Skeletal muscle tissue (tissue), 4 donors: ENCODE data around the gene FOXO1. TPM values are rescaled to one million over a fixed set of nuclear protein-coding genes. Genes with fewer than 3 reads are reported as not detected.
A peak's percentile ranks its signal among the peaks of the same experiment; 100 is the strongest.

Source experiments
- H3K27ac ChIP-seq: one replicate; pipeline ENCODE4 v1.7.0; 2013; ENCODE audit warnings: mild to moderate bottlenecking, low read depth, low read length, inconsistent platforms
- H3K27me3 ChIP-seq, 3 donors: one replicate each; pipeline ENCODE4 v1.7.0; 2013; ENCODE audit warnings: low read length in 3 of 3; ENCODE audit not compliant: control insufficient read depth in 3 of 3, insufficient read depth in 3 of 3
- H3K36me3 ChIP-seq, 3 donors: one replicate each; pipeline ENCODE4 v1.7.0; 2013; ENCODE audit warnings: low read length in 3 of 3; ENCODE audit not compliant: control insufficient read depth in 3 of 3, insufficient read depth in 3 of 3
- H3K4me1 ChIP-seq, 3 donors: one replicate each; pipeline ENCODE4 v1.7.0; 2013; ENCODE audit warnings: low read length in 3 of 3, mild to moderate bottlenecking in 3 of 3; ENCODE audit not compliant: control insufficient read depth in 3 of 3, insufficient read depth in 3 of 3
- H3K4me3 ChIP-seq, 3 donors: one replicate each; pipeline ENCODE4 v1.7.0; 2013; ENCODE audit warnings: low read length in 3 of 3
- H3K9ac ChIP-seq, 3 donors: one replicate each; pipeline ENCODE4 v1.7.0; 2013; ENCODE audit warnings: low read length in 3 of 3, mild to moderate bottlenecking in 3 of 3, moderate library complexity in 2 of 3, low read depth in 1 of 3
- H3K9me3 ChIP-seq, 3 donors: one replicate each; pipeline ENCODE4 v1.7.0; 2013; ENCODE audit warnings: low read length in 3 of 3; ENCODE audit not compliant: control insufficient read depth in 3 of 3
- total RNA-seq: library from RNA; depleted of rRNA; stranded (reverse); fragments of >200 nt; gene quantifications from one replicate; pipeline ENCODE4 v1.2.3, GENCODE V29; 2014
- donor health status: Osteomylitis.

The FOXO1 gene
- total RNA-seq, 1 donor from 2014 or later, result 15.1 TPM

- peaks cover 31 to 42% (median 41%) of the 10 kb centered on the region in 3 donors for H3K4me1 ChIP-seq
- no peak overlapping the region for H3K27ac ChIP-seq
- no peak overlapping the region for H3K9ac ChIP-seq
- H3K27me3 ChIP-seq, result no peaks in the 10 kb centered on the region
- no peaks in the 10 kb centered on the region for H3K9me3 ChIP-seq
- no peak overlapping the region for H3K4me3 ChIP-seq
- H3K36me3 ChIP-seq, result no peaks in the 10 kb centered on the region
Measured at GRCh38 chr13:40657951-40658350, 8.5 kb downstream of the FOXO1 start.

GRCh38 chr13:40657307-40657706, 9.1 kb downstream of the FOXO1 start:
- Histone ChIP-seq H3K9me3 (no peaks in the 10 kb centered on the region), H3K4me3 (no peak overlapping the region), H3K9ac (no peak overlapping the region), H3K27ac (no peak overlapping the region), H3K36me3 (no peaks in the 10 kb centered on the region), H3K4me1 (peaks cover 31 to 37% (median 36%) of the 10 kb centered on the region in 3 donors), H3K27me3 (no peaks in the 10 kb centered on the region)

GRCh38 chr13:40656358-40656757, 10.1 kb downstream of the FOXO1 start:
- Histone ChIP-seq H3K4me3 (no peak overlapping the region), H3K9ac (no peak overlapping the region), H3K4me1 (peaks cover 31 to 35% (median 34%) of the 10 kb centered on the region in 3 donors), H3K27me3 (no peaks in the 10 kb centered on the region), H3K9me3 (no peaks in the 10 kb centered on the region), H3K27ac (no peak overlapping the region), H3K36me3 (no peaks in the 10 kb centered on the region)

GRCh38 chr13:40653527-40654318, 12.7 kb downstream of the FOXO1 start:
- H3K27ac ChIP-seq, result peak overlapping the region; percentile 11
- H3K36me3 ChIP-seq, result no peaks in the 10 kb centered on the region
- H3K27me3 ChIP-seq, result no peaks in the 10 kb centered on the region
- no peaks in the 10 kb centered on the region for H3K9me3 ChIP-seq
- H3K4me3 ChIP-seq, result no peak overlapping the region
- H3K9ac ChIP-seq, result peak overlapping the region in 1 of 3 donors; percentile 4
- H3K4me1 ChIP-seq, result peaks cover 35 to 38% (median 36%) of the 10 kb centered on the region in 3 donors

GRCh38 chr13:40652588-40652940, 13.9 kb downstream of the FOXO1 start:
- Histone ChIP-seq H3K27ac (no peak overlapping the region), H3K4me3 (no peak overlapping the region), H3K36me3 (no peaks in the 10 kb centered on the region), H3K9ac (no peak overlapping the region), H3K4me1 (peaks cover 33 to 36% (median 34%) of the 10 kb centered on the region in 3 donors), H3K27me3 (no peaks in the 10 kb centered on the region), H3K9me3 (no peaks in the 10 kb centered on the region)

- H3K27ac ChIP-seq, result no peak overlapping the region
- H3K4me3 ChIP-seq, result no peak overlapping the region
- H3K4me1 ChIP-seq, result peaks cover 27 to 34% (median 32%) of the 10 kb centered on the region in 3 donors
Measured at GRCh38 chr13:40651866-40652587, 14.4 kb downstream of the FOXO1 start.

GRCh38 chr13:40648841-40649240, 17.6 kb downstream of the FOXO1 start:
- Histone ChIP-seq H3K27me3 (no peaks in the 10 kb centered on the region), H3K9ac (no peak overlapping the region), H3K9me3 (no peaks in the 10 kb centered on the region), H3K27ac (peak overlapping the region; percentile 3), H3K4me1 (peaks cover 41 to 46% (median 42%) of the 10 kb centered on the region in 3 donors), H3K36me3 (no peaks in the 10 kb centered on the region), H3K4me3 (no peak overlapping the region)

More at GRCh38 chr13:40651866-40652587, 14.4 kb downstream of the FOXO1 start:
- H3K27me3 ChIP-seq, result no peaks in the 10 kb centered on the region
- no peaks in the 10 kb centered on the region for H3K36me3 ChIP-seq
- no peaks in the 10 kb centered on the region for H3K9me3 ChIP-seq
- H3K9ac ChIP-seq, result no peak overlapping the region

GRCh38 chr13:40648040-40648439, 18.4 kb downstream of the FOXO1 start:
- H3K4me1 ChIP-seq, result peaks cover 39 to 45% (median 41%) of the 10 kb centered on the region in 3 donors
- no peak overlapping the region for H3K4me3 ChIP-seq
- H3K9ac ChIP-seq, result no peak overlapping the region
- no peaks in the 10 kb centered on the region for H3K36me3 ChIP-seq
- H3K9me3 ChIP-seq, result no peaks in the 10 kb centered on the region
- no peaks in the 10 kb centered on the region for H3K27me3 ChIP-seq
- H3K27ac ChIP-seq, result no peak overlapping the region

- H3K36me3 ChIP-seq, result no peaks in the 10 kb centered on the region
- H3K27me3 ChIP-seq, result no peaks in the 10 kb centered on the region
- no peak overlapping the region for H3K9ac ChIP-seq
- H3K9me3 ChIP-seq, result no peaks in the 10 kb centered on the region
- peaks cover 43 to 53% (median 48%) of the 10 kb centered on the region in 3 donors for H3K4me1 ChIP-seq
- peak overlapping the region; percentile 8 for H3K27ac ChIP-seq
- H3K4me3 ChIP-seq, result peak overlapping the region in 1 of 3 donors; percentile 3
Measured at GRCh38 chr13:40644838-40645604, 21.4 kb downstream of the FOXO1 start.
